IPS-15b (cell line): Measurements from ENCODE around the gene TYW3.
A peak's percentile ranks its signal among the peaks of the same experiment; 100 is the strongest.

Experiments
- H3K27me3 ChIP-seq: one replicate; pipeline ENCODE4 v1.6.1; 2013; ENCODE audit warnings: low read length; ENCODE audit not compliant: control insufficient read depth, insufficient read depth
- H3K36me3 ChIP-seq: one replicate; pipeline ENCODE4 v1.6.1; 2013; ENCODE audit warnings: low read length; ENCODE audit not compliant: control insufficient read depth, insufficient read depth
- H3K4me1 ChIP-seq: one replicate; pipeline ENCODE4 v1.6.1; 2013; ENCODE audit warnings: mild to moderate bottlenecking, low read length; ENCODE audit not compliant: control insufficient read depth, insufficient read depth
- H3K4me3 ChIP-seq: one replicate; pipeline ENCODE4 v1.5.1; 2013; ENCODE audit warnings: low read depth, low read length
- H3K9ac ChIP-seq: one replicate; pipeline ENCODE4 v1.6.1; 2013; ENCODE audit warnings: low read depth, mild to moderate bottlenecking, low read length
- H3K9me3 ChIP-seq: one replicate; pipeline ENCODE4 v1.6.1; 2013; ENCODE audit warnings: mild to moderate bottlenecking, low read length; ENCODE audit not compliant: control insufficient read depth, insufficient read depth

TYW3 gene

GRCh38 chr1:74712881-74713280 is 20.1 kb upstream of the TYW3 start:
- H3K9me3 ChIP-seq = no peaks in the 10 kb centered on the region
- H3K4me1 ChIP-seq = no peaks in the 10 kb centered on the region
- no peaks in the 10 kb centered on the region for H3K36me3 ChIP-seq
- no peaks in the 10 kb centered on the region for H3K27me3 ChIP-seq
- H3K4me3 ChIP-seq = no peak overlapping the region
- H3K9ac ChIP-seq = no peak overlapping the region

GRCh38 chr1:74713849-74714248 is 19.1 kb upstream of the TYW3 start:
- no peaks in the 10 kb centered on the region for H3K4me1 ChIP-seq
- no peaks in the 10 kb centered on the region for H3K9me3 ChIP-seq
- H3K9ac ChIP-seq = peak overlapping the region; percentile 48
- H3K27me3 ChIP-seq = no peaks in the 10 kb centered on the region
- no peak overlapping the region for H3K4me3 ChIP-seq
- H3K36me3 ChIP-seq = no peaks in the 10 kb centered on the region

GRCh38 chr1:74714429-74715235 is 18.3 kb upstream of the TYW3 start:
- H3K36me3 ChIP-seq = no peaks in the 10 kb centered on the region
- H3K4me1 ChIP-seq = no peaks in the 10 kb centered on the region
- H3K27me3 ChIP-seq = no peaks in the 10 kb centered on the region
- H3K4me3 ChIP-seq = no peak overlapping the region
- H3K9me3 ChIP-seq = no peaks in the 10 kb centered on the region
- H3K9ac ChIP-seq = no peak overlapping the region

GRCh38 chr1:74715236-74715502 is 17.8 kb upstream of the TYW3 start:
- H3K36me3 ChIP-seq = peaks cover 1% of the 10 kb centered on the region
- H3K9me3 ChIP-seq = no peaks in the 10 kb centered on the region
- H3K9ac ChIP-seq = no peak overlapping the region
- H3K27me3 ChIP-seq = no peaks in the 10 kb centered on the region
- no peaks in the 10 kb centered on the region for H3K4me1 ChIP-seq
- H3K4me3 ChIP-seq = no peak overlapping the region

- H3K36me3 ChIP-seq = peaks cover 7% of the 10 kb centered on the region
- H3K9me3 ChIP-seq = no peaks in the 10 kb centered on the region
- no peak overlapping the region for H3K9ac ChIP-seq
- no peaks in the 10 kb centered on the region for H3K27me3 ChIP-seq
- no peaks in the 10 kb centered on the region for H3K4me1 ChIP-seq
- no peak overlapping the region for H3K4me3 ChIP-seq
These were observed 17.1 kb upstream of the TYW3 start for GRCh38 chr1:74715806-74716205.

- Histone ChIP-seq H3K4me3 (no peak overlapping the region), H3K27me3 (no peaks in the 10 kb centered on the region), H3K9me3 (no peaks in the 10 kb centered on the region), H3K9ac (no peak overlapping the region), H3K36me3 (peaks cover 7% of the 10 kb centered on the region), H3K4me1 (no peaks in the 10 kb centered on the region)
These were observed 16.1 kb upstream of the TYW3 start for GRCh38 chr1:74716822-74717221.

- no peak overlapping the region for H3K4me3 ChIP-seq
- H3K27me3 ChIP-seq = no peaks in the 10 kb centered on the region
- H3K4me1 ChIP-seq = no peaks in the 10 kb centered on the region
- H3K9ac ChIP-seq = no peak overlapping the region
- H3K36me3 ChIP-seq = peaks cover 7% of the 10 kb centered on the region
- no peaks in the 10 kb centered on the region for H3K9me3 ChIP-seq
These were observed 15.3 kb upstream of the TYW3 start for GRCh38 chr1:74717626-74718025.

GRCh38 chr1:74726063-74726462 is 6.9 kb upstream of the TYW3 start:
- Histone ChIP-seq H3K4me3 (no peak overlapping the region), H3K27me3 (no peaks in the 10 kb centered on the region), H3K4me1 (peaks cover 5% of the 10 kb centered on the region), H3K9ac (no peak overlapping the region), H3K36me3 (peaks cover 3% of the 10 kb centered on the region), H3K9me3 (no peaks in the 10 kb centered on the region)

GRCh38 chr1:74728736-74729135 is 4.2 kb upstream of the TYW3 start:
- H3K27me3 ChIP-seq = no peaks in the 10 kb centered on the region
- no peak overlapping the region for H3K9ac ChIP-seq
- H3K4me3 ChIP-seq = no peak overlapping the region
- H3K9me3 ChIP-seq = no peaks in the 10 kb centered on the region
- no peaks in the 10 kb centered on the region for H3K36me3 ChIP-seq
- H3K4me1 ChIP-seq = peaks cover 5% of the 10 kb centered on the region

- Histone ChIP-seq H3K27me3 (no peaks in the 10 kb centered on the region), H3K9me3 (no peaks in the 10 kb centered on the region), H3K4me1 (peaks cover 7% of the 10 kb centered on the region), H3K4me3 (no peak overlapping the region), H3K36me3 (no peaks in the 10 kb centered on the region), H3K9ac (no peak overlapping the region)
These were observed 3.0 kb upstream of the TYW3 start for GRCh38 chr1:74729741-74730478.

- H3K9me3 ChIP-seq = no peaks in the 10 kb centered on the region
- peaks cover 7% of the 10 kb centered on the region for H3K4me1 ChIP-seq
- no peaks in the 10 kb centered on the region for H3K36me3 ChIP-seq
- no peaks in the 10 kb centered on the region for H3K27me3 ChIP-seq
- H3K4me3 ChIP-seq = no peak overlapping the region
- H3K9ac ChIP-seq = no peak overlapping the region
These were observed 1.4 kb upstream of the TYW3 start for GRCh38 chr1:74731399-74732052.
